ENCODE data around the gene RPLP2.

RPLP2 gene

DNA sequence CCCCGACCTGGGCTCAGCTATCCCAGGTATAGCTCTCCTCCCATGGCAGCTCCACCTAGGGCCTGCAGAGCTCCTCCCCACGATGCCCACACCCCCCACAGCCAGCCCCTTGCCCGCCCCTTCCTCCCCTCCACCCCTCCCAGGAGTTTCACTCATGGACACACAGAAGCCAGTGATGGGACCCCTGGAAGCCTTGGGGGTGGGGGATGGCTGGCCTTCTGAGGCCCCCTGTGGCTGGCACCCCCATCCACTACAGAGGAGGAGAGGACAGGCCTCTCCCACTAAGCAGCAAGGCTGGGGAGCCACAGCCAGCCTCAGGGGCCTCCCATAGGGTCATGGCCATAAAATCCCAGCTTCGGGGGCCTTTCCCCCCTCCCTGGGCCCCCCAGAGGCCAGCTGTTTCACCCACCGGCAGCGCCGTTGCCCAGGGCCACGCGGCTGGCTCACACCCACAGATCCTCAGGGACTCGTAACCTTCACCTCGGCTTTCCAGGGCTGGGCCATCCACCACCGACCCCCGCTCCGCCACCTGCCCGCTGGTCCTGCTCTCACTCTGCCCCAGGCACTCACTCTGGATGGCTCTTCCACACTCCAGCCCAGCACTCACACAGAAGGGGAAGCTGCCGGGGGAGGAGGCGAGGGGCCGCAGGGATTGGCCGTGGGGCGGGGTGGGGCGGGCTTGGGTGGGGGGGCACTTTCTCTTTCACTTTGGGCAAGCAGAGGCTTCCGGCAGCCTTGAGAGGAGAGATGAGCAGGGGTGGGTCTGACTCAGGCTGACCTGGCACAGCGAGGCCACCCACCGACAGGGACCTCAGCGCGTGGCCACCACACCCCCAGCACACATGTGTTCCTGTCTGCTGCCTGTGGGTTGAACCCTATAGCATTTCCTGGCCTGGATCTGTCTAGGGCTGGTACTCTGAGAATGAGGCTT is 13.9 kb upstream of the RPLP2 start (continued):
- TF ChIP-seq, protein P1, sequence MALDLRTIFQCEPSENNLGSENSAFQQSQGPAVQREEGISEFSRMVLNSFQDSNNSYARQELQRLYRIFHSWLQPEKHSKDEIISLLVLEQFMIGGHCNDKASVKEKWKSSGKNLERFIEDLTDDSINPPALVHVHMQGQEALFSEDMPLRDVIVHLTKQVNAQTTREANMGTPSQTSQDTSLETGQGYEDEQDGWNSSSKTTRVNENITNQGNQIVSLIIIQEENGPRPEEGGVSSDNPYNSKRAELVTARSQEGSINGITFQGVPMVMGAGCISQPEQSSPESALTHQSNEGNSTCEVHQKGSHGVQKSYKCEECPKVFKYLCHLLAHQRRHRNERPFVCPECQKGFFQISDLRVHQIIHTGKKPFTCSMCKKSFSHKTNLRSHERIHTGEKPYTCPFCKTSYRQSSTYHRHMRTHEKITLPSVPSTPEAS (tag by site-specific recombination; IDR thresholded peaks at IDR 0.05), result no peak
- TF ChIP-seq GLIS2 (tag by site-specific recombination; IDR thresholded peaks at IDR 0.05), result peak; percentile 60
- TF ChIP-seq ZNF335 (tag by site-specific recombination; conservative IDR thresholded peaks at IDR 0.05), result peak; percentile 82
- TF ChIP-seq, protein P2, sequence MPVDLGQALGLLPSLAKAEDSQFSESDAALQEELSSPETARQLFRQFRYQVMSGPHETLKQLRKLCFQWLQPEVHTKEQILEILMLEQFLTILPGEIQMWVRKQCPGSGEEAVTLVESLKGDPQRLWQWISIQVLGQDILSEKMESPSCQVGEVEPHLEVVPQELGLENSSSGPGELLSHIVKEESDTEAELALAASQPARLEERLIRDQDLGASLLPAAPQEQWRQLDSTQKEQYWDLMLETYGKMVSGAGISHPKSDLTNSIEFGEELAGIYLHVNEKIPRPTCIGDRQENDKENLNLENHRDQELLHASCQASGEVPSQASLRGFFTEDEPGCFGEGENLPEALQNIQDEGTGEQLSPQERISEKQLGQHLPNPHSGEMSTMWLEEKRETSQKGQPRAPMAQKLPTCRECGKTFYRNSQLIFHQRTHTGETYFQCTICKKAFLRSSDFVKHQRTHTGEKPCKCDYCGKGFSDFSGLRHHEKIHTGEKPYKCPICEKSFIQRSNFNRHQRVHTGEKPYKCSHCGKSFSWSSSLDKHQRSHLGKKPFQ (tag by site-specific recombination; IDR thresholded peaks at IDR 0.05), result peak; percentile 28; the same call in 1 of the 2 replicates
- TF ChIP-seq ZNF530 (tag by site-specific recombination; IDR thresholded peaks at IDR 0.05; ENCODE audit: low read depth), result no peak
- no peak for TF ChIP-seq ZNF174 (tag by site-specific recombination; IDR thresholded peaks at IDR 0.05)
- no peak for TF ChIP-seq ZNF175 (tag by site-specific recombination; IDR thresholded peaks at IDR 0.05)
- no peak for TF ChIP-seq ZNF707 (tag by site-specific recombination; IDR thresholded peaks at IDR 0.05)
- TF ChIP-seq ZNF341 (tag by site-specific recombination; IDR thresholded peaks at IDR 0.05; ENCODE audit: low read depth), result peak; percentile 93
- no peak for TF ChIP-seq ZNF660 (tag by site-specific recombination; IDR thresholded peaks at IDR 0.05)
- peak; percentile 84 for TF ChIP-seq ZNF600 (tag by site-specific recombination; IDR thresholded peaks at IDR 0.05)
- peak; percentile 24; the same call in 1 of the 2 replicates for TF ChIP-seq OSR2 (tag by site-specific recombination; IDR thresholded peaks at IDR 0.05)
- peak; percentile 17; the same call in 1 of the 2 replicates for TF ChIP-seq KLF10 (tag by site-specific recombination; IDR thresholded peaks at IDR 0.05)
- TF ChIP-seq ZNF623 (tag by site-specific recombination; IDR thresholded peaks at IDR 0.05), result no peak
- TF ChIP-seq SALL2 (tag by site-specific recombination; IDR thresholded peaks at IDR 0.05; ENCODE audit: borderline replicate concordance), result no peak
- no peak for TF ChIP-seq ZNF10 (tag by site-specific recombination; IDR thresholded peaks at IDR 0.05)
- no peak for TF ChIP-seq GLI2 (tag by site-specific recombination; IDR thresholded peaks at IDR 0.05; ENCODE audit: borderline replicate concordance, low read depth)
- no peak for TF ChIP-seq ZNF157 (tag by site-specific recombination; IDR thresholded peaks at IDR 0.05)
- TF ChIP-seq, protein P3, sequence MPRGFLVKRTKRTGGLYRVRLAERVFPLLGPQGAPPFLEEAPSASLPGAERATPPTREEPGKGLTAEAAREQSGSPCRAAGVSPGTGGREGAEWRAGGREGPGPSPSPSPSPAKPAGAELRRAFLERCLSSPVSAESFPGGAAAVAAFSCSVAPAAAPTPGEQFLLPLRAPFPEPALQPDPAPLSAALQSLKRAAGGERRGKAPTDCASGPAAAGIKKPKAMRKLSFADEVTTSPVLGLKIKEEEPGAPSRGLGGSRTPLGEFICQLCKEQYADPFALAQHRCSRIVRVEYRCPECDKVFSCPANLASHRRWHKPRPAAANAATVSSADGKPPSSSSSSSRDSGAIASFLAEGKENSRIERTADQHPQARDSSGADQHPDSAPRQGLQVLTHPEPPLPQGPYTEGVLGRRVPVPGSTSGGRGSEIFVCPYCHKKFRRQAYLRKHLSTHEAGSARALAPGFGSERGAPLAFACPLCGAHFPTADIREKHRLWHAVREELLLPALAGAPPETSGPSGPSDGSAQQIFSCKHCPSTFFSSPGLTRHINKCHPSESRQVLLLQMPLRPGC (tag by site-specific recombination; IDR thresholded peaks at IDR 0.05), result no peak
- TF ChIP-seq ZNF558 (tag by site-specific recombination; IDR thresholded peaks at IDR 0.05), result no peak
- TF ChIP-seq ZNF544 (tag by site-specific recombination; IDR thresholded peaks at IDR 0.05), result no peak
- peak; percentile 98 for TF ChIP-seq GLIS1 (tag by site-specific recombination; IDR thresholded peaks at IDR 0.05)
- TF ChIP-seq YY1 (tag by site-specific recombination; IDR thresholded peaks at IDR 0.05), result no peak
- TF ChIP-seq ZNF391 (tag by site-specific recombination; IDR thresholded peaks at IDR 0.05; ENCODE audit: borderline replicate concordance, low read depth), result no peak
- TF ChIP-seq ZNF214 (tag by site-specific recombination; IDR thresholded peaks at IDR 0.05; ENCODE audit: borderline replicate concordance), result no peak
- TF ChIP-seq SCRT1 (tag by site-specific recombination; IDR thresholded peaks at IDR 0.05; ENCODE audit: borderline replicate concordance), result no peak
- TF ChIP-seq ZNF777 (tag by site-specific recombination; IDR thresholded peaks at IDR 0.05; ENCODE audit: borderline replicate concordance), result no peak
- TF ChIP-seq, protein P4, sequence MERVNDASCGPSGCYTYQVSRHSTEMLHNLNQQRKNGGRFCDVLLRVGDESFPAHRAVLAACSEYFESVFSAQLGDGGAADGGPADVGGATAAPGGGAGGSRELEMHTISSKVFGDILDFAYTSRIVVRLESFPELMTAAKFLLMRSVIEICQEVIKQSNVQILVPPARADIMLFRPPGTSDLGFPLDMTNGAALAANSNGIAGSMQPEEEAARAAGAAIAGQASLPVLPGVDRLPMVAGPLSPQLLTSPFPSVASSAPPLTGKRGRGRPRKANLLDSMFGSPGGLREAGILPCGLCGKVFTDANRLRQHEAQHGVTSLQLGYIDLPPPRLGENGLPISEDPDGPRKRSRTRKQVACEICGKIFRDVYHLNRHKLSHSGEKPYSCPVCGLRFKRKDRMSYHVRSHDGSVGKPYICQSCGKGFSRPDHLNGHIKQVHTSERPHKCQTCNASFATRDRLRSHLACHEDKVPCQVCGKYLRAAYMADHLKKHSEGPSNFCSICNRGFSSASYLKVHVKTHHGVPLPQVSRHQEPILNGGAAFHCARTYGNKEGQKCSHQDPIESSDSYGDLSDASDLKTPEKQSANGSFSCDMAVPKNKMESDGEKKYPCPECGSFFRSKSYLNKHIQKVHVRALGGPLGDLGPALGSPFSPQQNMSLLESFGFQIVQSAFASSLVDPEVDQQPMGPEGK (tag by site-specific recombination; IDR thresholded peaks at IDR 0.05), result peak; percentile 91; the same call in 1 of the 2 replicates
- no peak for TF ChIP-seq REPIN1 (tag by site-specific recombination; IDR thresholded peaks at IDR 0.05; ENCODE audit: low read depth)
- TF ChIP-seq, protein P5, sequence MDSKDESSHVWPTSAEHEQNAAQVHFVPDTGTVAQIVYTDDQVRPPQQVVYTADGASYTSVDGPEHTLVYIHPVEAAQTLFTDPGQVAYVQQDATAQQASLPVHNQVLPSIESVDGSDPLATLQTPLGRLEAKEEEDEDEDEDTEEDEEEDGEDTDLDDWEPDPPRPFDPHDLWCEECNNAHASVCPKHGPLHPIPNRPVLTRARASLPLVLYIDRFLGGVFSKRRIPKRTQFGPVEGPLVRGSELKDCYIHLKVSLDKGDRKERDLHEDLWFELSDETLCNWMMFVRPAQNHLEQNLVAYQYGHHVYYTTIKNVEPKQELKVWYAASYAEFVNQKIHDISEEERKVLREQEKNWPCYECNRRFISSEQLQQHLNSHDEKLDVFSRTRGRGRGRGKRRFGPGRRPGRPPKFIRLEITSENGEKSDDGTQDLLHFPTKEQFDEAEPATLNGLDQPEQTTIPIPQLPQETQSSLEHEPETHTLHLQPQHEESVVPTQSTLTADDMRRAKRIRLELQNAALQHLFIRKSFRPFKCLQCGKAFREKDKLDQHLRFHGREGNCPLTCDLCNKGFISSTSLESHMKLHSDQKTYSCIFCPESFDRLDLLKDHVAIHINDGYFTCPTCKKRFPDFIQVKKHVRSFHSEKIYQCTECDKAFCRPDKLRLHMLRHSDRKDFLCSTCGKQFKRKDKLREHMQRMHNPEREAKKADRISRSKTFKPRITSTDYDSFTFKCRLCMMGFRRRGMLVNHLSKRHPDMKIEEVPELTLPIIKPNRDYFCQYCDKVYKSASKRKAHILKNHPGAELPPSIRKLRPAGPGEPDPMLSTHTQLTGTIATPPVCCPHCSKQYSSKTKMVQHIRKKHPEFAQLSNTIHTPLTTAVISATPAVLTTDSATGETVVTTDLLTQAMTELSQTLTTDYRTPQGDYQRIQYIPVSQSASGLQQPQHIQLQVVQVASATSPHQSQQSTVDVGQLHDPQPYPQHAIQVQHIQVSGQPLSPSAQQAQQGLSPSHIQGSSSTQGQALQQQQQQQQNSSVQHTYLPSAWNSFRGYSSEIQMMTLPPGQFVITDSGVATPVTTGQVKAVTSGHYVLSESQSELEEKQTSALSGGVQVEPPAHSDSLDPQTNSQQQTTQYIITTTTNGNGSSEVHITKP (tag by site-specific recombination; IDR thresholded peaks at IDR 0.05), result peak; percentile 77; the same call in 1 of the 2 replicates

All from HEK293 (cell line).